Left cardiac atrium (tissue), 4 donors: ENCODE measurements around the gene LIPI. TPM values are rescaled to one million over a fixed set of nuclear protein-coding genes. Genes with fewer than 3 reads are reported as not detected.
"Not testable (repeated sequence)": the region's sequence is repeated elsewhere in the genome, so short reads cannot be mapped to it uniquely, and the experiment has no call there.

Experiments used
- ATAC-seq, 2 donors: fragments of 200-7000 bp; cut with Tn5 transposase; one replicate each; pipeline ENCODE4 v1.9.1; 2020; ENCODE audit warnings: mild to moderate bottlenecking in 2 of 2, moderate library complexity in 2 of 2
- DNase-seq: peaks from one replicate; pipeline ENCODE4 v3.0.0-alpha.2; 2020
- intact Hi-C, 2 donors: fragments of 100-400 bp; cut with DNase I; formaldehyde crosslinking; loops; one replicate each; pipeline versions ENCODE4 v1.14.1 to v1.15.1; 2022 to 2023
- long read RNA-seq: library from polyadenylated mRNA; unstranded; transcript quantifications from one replicate; pipeline ENCODE4 v2.0.0, GENCODE V29; 2021
- total RNA-seq, 2 donors: library from RNA; stranded (reverse); fragmentation: NEBNext Ultra II Directional; extraction: Animal tissue kit (Norgen Biotek cat#: 25700); gene quantifications; one replicate each; pipeline ENCODE4 v1.2.1, GENCODE V29; 2021
- donor health status: DM: no; HTN: yes; CAD: no.
- donor health status: DM: no; HTN: yes; CAD: no; lungs with severe emphysema.
- donor health status: DM: yes; HTN: yes; CAD: no.
- donor health status: Dilated cardiomyopathy.

Gene LIPI
- total RNA-seq = not detected
- long read RNA-seq = 0 reads

GRCh38 chr21:14210738-14211137 is at the start of gene LIPI:
Gene LIPI (minus strand): TSS chr21:14210955. CDS start chr21:14210845, 110 bp downstream.
- intact Hi-C loops = no loop called here
- DNase-seq (no peak), ATAC-seq (no peak)

GRCh38 chr21:14260174-14260764 is 49.5 kb upstream of the LIPI start:
- no peak for DNase-seq
- ATAC-seq = no peak
- intact Hi-C loops = loop anchor here in 1 of 2 donors (10.0 kb wide), 1 partner anchor 1225 kb away; no protein-coding TSS in a partner anchor

GRCh38 chr21:14259747-14260146 is 49.0 kb upstream of the LIPI start:
- ATAC-seq = peak; percentile 65 to 72

GRCh38 chr21:14251336-14251735 is 40.6 kb upstream of the LIPI start:
- ATAC-seq = no peak
- DNase-seq = no peak
- intact Hi-C loops = loop anchor here in 1 of 2 donors (10.0 kb wide), 2 partner anchors 193 to 613 kb away; no protein-coding TSS in a partner anchor

More at GRCh38 chr21:14259747-14260146, 49.0 kb upstream of the LIPI start:
- DNase-seq = no peak
- intact Hi-C loops = loop anchor here in 1 of 2 donors (5.0 to 10.0 kb wide), 4 partner anchors 185 to 1333 kb away; no protein-coding TSS in a partner anchor

- DNase-seq (no peak), ATAC-seq (no peak)
- intact Hi-C loops = no loop called here
Observed at GRCh38 chr21:14245711-14246110, 35.0 kb upstream of the LIPI start.

- intact Hi-C loops = no loop called here
- no peak for ATAC-seq
- DNase-seq = no peak
Observed at GRCh38 chr21:14244911-14245310, 34.2 kb upstream of the LIPI start.

- DNase-seq = no peak
- intact Hi-C loops = no loop called here
Observed at GRCh38 chr21:14243874-14244273, 33.1 kb upstream of the LIPI start.

GRCh38 chr21:14243461-14243860 is 32.7 kb upstream of the LIPI start:
- no peak for ATAC-seq
- DNase-seq = no peak
- intact Hi-C loops = no loop called here

More at GRCh38 chr21:14243874-14244273, 33.1 kb upstream of the LIPI start:
- no peak for ATAC-seq

- intact Hi-C loops = no loop called here
- ATAC-seq = no peak
- no peak for DNase-seq
Observed at GRCh38 chr21:14241297-14241696, 30.5 kb upstream of the LIPI start.

- ATAC-seq (no peak), DNase-seq (no peak)
- intact Hi-C loops = no loop called here
Observed at GRCh38 chr21:14239281-14239680, 28.5 kb upstream of the LIPI start.

GRCh38 chr21:14236180-14236579 is 25.4 kb upstream of the LIPI start:
- DNase-seq (no peak), ATAC-seq (no peak)
- intact Hi-C loops = no loop called here

GRCh38 chr21:14235101-14235500 is 24.3 kb upstream of the LIPI start:
- no peak for ATAC-seq
- no peak for DNase-seq
- intact Hi-C loops = no loop called here

GRCh38 chr21:14229399-14229798 is 18.6 kb upstream of the LIPI start:
- DNase-seq (no peak), ATAC-seq (no peak)
- intact Hi-C loops = no loop called here

GRCh38 chr21:14223365-14223764 is 12.6 kb upstream of the LIPI start:
- ATAC-seq (no peak), DNase-seq (no peak)
- intact Hi-C loops = no loop called here

- peak; percentile 75 for DNase-seq
- peak; percentile 98 to 100 for ATAC-seq
- intact Hi-C loops = no loop called here
Observed at GRCh38 chr21:14215971-14216641, 5.4 kb upstream of the LIPI start, which contains the start of gene RBM11. Gene RBM11 (plus strand): TSS chr21:14216157. CDS start chr21:14216187, 30 bp downstream.

- ATAC-seq = no peak
- intact Hi-C loops = no loop called here
- no peak for DNase-seq
Observed at GRCh38 chr21:14213164-14213563, 2.4 kb upstream of the LIPI start.

GRCh38 chr21:14206222-14206621 is 4.5 kb downstream of the LIPI start:
- intact Hi-C loops = no loop called here
- no peak for DNase-seq
- ATAC-seq = no peak

GRCh38 chr21:14166463-14167223 is 44.1 kb downstream of the LIPI start:
- DNase-seq, ATAC-seq, intact Hi-C loops: not testable (repeated sequence)

GRCh38 chr21:14143999-14144398 is 66.8 kb downstream of the LIPI start:
- intact Hi-C loops = no loop called here
- no peak for DNase-seq
- no peak for ATAC-seq

GRCh38 chr21:14124266-14124665 is 86.5 kb downstream of the LIPI start:
- no peak for DNase-seq
- intact Hi-C loops = no loop called here
- no peak for ATAC-seq
